Activated T-cell treated with anti-CD3 and anti-CD28 coated beads, Interleukin-2, amount 50 U/mL, for 72 hours (primary cell): ENCODE data around the gene ENOX1. TPM values are rescaled to one million over a fixed set of nuclear protein-coding genes. Genes with fewer than 3 reads are reported as not detected.

ENCODE experiments used
- ATAC-seq, 2 donors: fragments of 150-1000 bp; cut with Tn5 transposase; replicated peaks in 1 of 2; 2 replicates each; pipeline ENCODE4 v1.10.0; 2021; ENCODE audit warnings: moderate library complexity in 2 of 2, mild to moderate bottlenecking in 1 of 2
- DNase-seq, 2 donors: peaks; one replicate each; pipeline ENCODE4 v3.0.0; 2021 to 2022; ENCODE audit warnings: mixed read lengths in 1 of 2
- H3K27ac Mint-ChIP-seq: one replicate; pipeline ENCODE4 v1.8.0; 2022; ENCODE audit warnings: mild to moderate bottlenecking, moderate library complexity, mixed read lengths
- H3K27me3 Mint-ChIP-seq: one replicate; pipeline ENCODE4 v1.8.0; 2022; ENCODE audit warnings: low read depth, mixed read lengths
- H3K36me3 Mint-ChIP-seq, 2 donors: one replicate each; pipeline ENCODE4 v1.8.0; 2022; ENCODE audit warnings: mixed read lengths in 2 of 2, mild to moderate bottlenecking in 1 of 2; ENCODE audit not compliant: insufficient read depth in 2 of 2
- H3K4me1 Mint-ChIP-seq: one replicate; pipeline ENCODE4 v1.8.0; 2022; ENCODE audit warnings: low read depth, mixed read lengths
- H3K4me3 Mint-ChIP-seq, 2 donors: one replicate each; pipeline ENCODE4 v1.8.0; 2022; ENCODE audit warnings: mild to moderate bottlenecking in 2 of 2, mixed read lengths in 2 of 2, moderate library complexity in 2 of 2
- H3K9me3 Mint-ChIP-seq, 2 donors: one replicate each; pipeline ENCODE4 v1.8.0; 2022; ENCODE audit warnings: mixed read lengths in 2 of 2
- total RNA-seq, 2 donors: library from RNA; stranded (reverse); gene quantifications; one replicate each; pipeline ENCODE4 v1.2.3, GENCODE V29; 2022

The ENOX1 gene
- total RNA-seq, 2 donors from 2014 or later: 1.2 to 2.0 TPM

GRCh38 chr13:43555667-43556066 is 231.1 kb downstream of the ENOX1 start:
- Mint-ChIP-seq H3K4me1 (no peaks in the 10 kb centered on the region), H3K9me3 (no peaks in the 10 kb centered on the region), H3K27ac (no peak overlapping the region), H3K4me3 (no peak overlapping the region), H3K36me3 (no peaks in the 10 kb centered on the region), H3K27me3 (peaks cover 6% of the 10 kb centered on the region)
- ATAC-seq: no peak
- DNase-seq: no peak

- Mint-ChIP-seq H3K9me3 (no peaks in the 10 kb centered on the region), H3K27me3 (peaks cover 14% of the 10 kb centered on the region), H3K36me3 (no peaks in the 10 kb centered on the region), H3K27ac (no peak overlapping the region), H3K4me3 (no peak overlapping the region), H3K4me1 (peaks cover 5% of the 10 kb centered on the region)
- no peak for DNase-seq
- no peak for ATAC-seq
Observed at GRCh38 chr13:43551897-43552456, 234.8 kb downstream of the ENOX1 start.

- peaks cover 8% of the 10 kb centered on the region for H3K27me3 Mint-ChIP-seq
- no peak overlapping the region for H3K4me3 Mint-ChIP-seq
- peaks cover 5% of the 10 kb centered on the region for H3K4me1 Mint-ChIP-seq
Observed at GRCh38 chr13:43546816-43547215, 240.0 kb downstream of the ENOX1 start.

GRCh38 chr13:43546251-43546650 is 240.5 kb downstream of the ENOX1 start:
- ATAC-seq (no peak), DNase-seq (no peak)
- H3K9me3 Mint-ChIP-seq: no peaks in the 10 kb centered on the region
- H3K4me3 Mint-ChIP-seq: no peak overlapping the region
- peaks cover 8% of the 10 kb centered on the region for H3K27me3 Mint-ChIP-seq
- peaks cover 5% of the 10 kb centered on the region for H3K4me1 Mint-ChIP-seq
- H3K27ac Mint-ChIP-seq: no peak overlapping the region
- no peaks in the 10 kb centered on the region for H3K36me3 Mint-ChIP-seq

More at GRCh38 chr13:43546816-43547215, 240.0 kb downstream of the ENOX1 start:
- no peak for DNase-seq
- ATAC-seq: no peak
- no peaks in the 10 kb centered on the region for H3K36me3 Mint-ChIP-seq
- no peaks in the 10 kb centered on the region for H3K9me3 Mint-ChIP-seq
- H3K27ac Mint-ChIP-seq: no peak overlapping the region

GRCh38 chr13:43545317-43545874 is 241.4 kb downstream of the ENOX1 start:
- no peaks in the 10 kb centered on the region for H3K9me3 Mint-ChIP-seq
- H3K27ac Mint-ChIP-seq: no peak overlapping the region
- H3K36me3 Mint-ChIP-seq: no peaks in the 10 kb centered on the region
- peaks cover 8% of the 10 kb centered on the region for H3K27me3 Mint-ChIP-seq
- H3K4me3 Mint-ChIP-seq: no peak overlapping the region
- peaks cover 5% of the 10 kb centered on the region for H3K4me1 Mint-ChIP-seq
- DNase-seq (no peak), ATAC-seq (no peak)

- H3K4me1 Mint-ChIP-seq: peaks cover 5% of the 10 kb centered on the region
Observed at GRCh38 chr13:43544631-43545030, 242.1 kb downstream of the ENOX1 start.

GRCh38 chr13:43544011-43544410 is 242.8 kb downstream of the ENOX1 start:
- Mint-ChIP-seq H3K4me3 (no peak overlapping the region), H3K27me3 (peaks cover 6% of the 10 kb centered on the region), H3K27ac (no peak overlapping the region), H3K36me3 (no peaks in the 10 kb centered on the region), H3K9me3 (peaks cover 1% of the 10 kb centered on the region in 2 donors), H3K4me1 (peaks cover 5% of the 10 kb centered on the region)
- DNase-seq (no peak), ATAC-seq (no peak)

More at GRCh38 chr13:43544631-43545030, 242.1 kb downstream of the ENOX1 start:
- DNase-seq: no peak
- Mint-ChIP-seq H3K36me3 (no peaks in the 10 kb centered on the region), H3K27me3 (peaks cover 8% of the 10 kb centered on the region), H3K4me3 (no peak overlapping the region), H3K9me3 (no peaks in the 10 kb centered on the region), H3K27ac (no peak overlapping the region)
- no peak for ATAC-seq

- Mint-ChIP-seq H3K36me3 (no peaks in the 10 kb centered on the region), H3K4me1 (peaks cover 5% of the 10 kb centered on the region), H3K4me3 (no peak overlapping the region), H3K9me3 (peaks cover 2% of the 10 kb centered on the region in 2 donors), H3K27me3 (no peaks in the 10 kb centered on the region), H3K27ac (no peak overlapping the region)
- ATAC-seq (no peak), DNase-seq (no peak)
Observed at GRCh38 chr13:43543331-43543730, 243.4 kb downstream of the ENOX1 start.

GRCh38 chr13:43537124-43537523 is 249.6 kb downstream of the ENOX1 start:
- ATAC-seq (no peak), DNase-seq (no peak)
- Mint-ChIP-seq H3K36me3 (no peaks in the 10 kb centered on the region), H3K27ac (no peak overlapping the region), H3K9me3 (peaks cover 2% of the 10 kb centered on the region in 2 donors), H3K4me1 (no peaks in the 10 kb centered on the region), H3K27me3 (no peaks in the 10 kb centered on the region), H3K4me3 (no peak overlapping the region)

GRCh38 chr13:43529796-43530195 is 257.0 kb downstream of the ENOX1 start:
- DNase-seq (no peak), ATAC-seq (no peak)
- H3K4me3 Mint-ChIP-seq: no peak overlapping the region
- H3K27me3 Mint-ChIP-seq: no peaks in the 10 kb centered on the region
- no peak overlapping the region for H3K27ac Mint-ChIP-seq
- H3K36me3 Mint-ChIP-seq: no peaks in the 10 kb centered on the region
- no peaks in the 10 kb centered on the region for H3K9me3 Mint-ChIP-seq
- H3K4me1 Mint-ChIP-seq: no peaks in the 10 kb centered on the region

- ATAC-seq (no peak), DNase-seq (no peak)
- no peak overlapping the region for H3K27ac Mint-ChIP-seq
- no peaks in the 10 kb centered on the region for H3K4me1 Mint-ChIP-seq
- H3K4me3 Mint-ChIP-seq: no peak overlapping the region
- H3K9me3 Mint-ChIP-seq: no peaks in the 10 kb centered on the region
- peaks cover 7% of the 10 kb centered on the region for H3K27me3 Mint-ChIP-seq
- H3K36me3 Mint-ChIP-seq: no peaks in the 10 kb centered on the region
Observed at GRCh38 chr13:43528992-43529391, 257.8 kb downstream of the ENOX1 start.

- DNase-seq: no peak
- no peak overlapping the region for H3K27ac Mint-ChIP-seq
- H3K4me3 Mint-ChIP-seq: no peak overlapping the region
- H3K36me3 Mint-ChIP-seq: no peaks in the 10 kb centered on the region
- ATAC-seq: no peak
- H3K9me3 Mint-ChIP-seq: no peaks in the 10 kb centered on the region
- H3K4me1 Mint-ChIP-seq: no peaks in the 10 kb centered on the region
- peaks cover 10% of the 10 kb centered on the region for H3K27me3 Mint-ChIP-seq
Observed at GRCh38 chr13:43522788-43523187, 264.0 kb downstream of the ENOX1 start.

- DNase-seq: no peak
- H3K27me3 Mint-ChIP-seq: peaks cover 10% of the 10 kb centered on the region
- no peak overlapping the region for H3K4me3 Mint-ChIP-seq
- H3K4me1 Mint-ChIP-seq: no peaks in the 10 kb centered on the region
- no peaks in the 10 kb centered on the region for H3K36me3 Mint-ChIP-seq
- no peak overlapping the region for H3K27ac Mint-ChIP-seq
- H3K9me3 Mint-ChIP-seq: no peaks in the 10 kb centered on the region
- ATAC-seq: no peak
Observed at GRCh38 chr13:43520351-43520750, 266.4 kb downstream of the ENOX1 start.

GRCh38 chr13:43518833-43519232 is 267.9 kb downstream of the ENOX1 start:
- Mint-ChIP-seq H3K4me1 (no peaks in the 10 kb centered on the region), H3K27me3 (peaks cover 1% of the 10 kb centered on the region), H3K27ac (no peak overlapping the region), H3K36me3 (no peaks in the 10 kb centered on the region), H3K4me3 (no peak overlapping the region), H3K9me3 (no peaks in the 10 kb centered on the region)
- ATAC-seq: no peak
- DNase-seq: no peak
